ENCODE data around the gene PGA4. TPM values are rescaled to one million over a fixed set of nuclear protein-coding genes. Genes with fewer than 3 reads are reported as not detected.

Gene PGA4
- total and polyA plus RNA-seq, 2 of the 8 experiments (the other 6 are each of a cell fraction or from before 2014, with no cell fraction given), result 1.3 TPM; not detected in 1

- TF ChIP-seq SUZ12 (IDR thresholded peaks at IDR 0.05; ENCODE audit: low read length) (no peak), CREB1 (IDR thresholded peaks at IDR 0.05) (no peak)
Observed at GRCh38 chr11:61272731-61273130, 50.6 kb downstream of the PGA4 start (continued).
